ENCODE data around the gene ANGPTL8.

Gene ANGPTL8

GRCh38 chr19:11281356-11282049, 42.1 kb downstream of the ANGPTL8 start:
- ChIA-PET CTCF (interaction anchor here (1.0 to 2.1 kb wide), 2 partner anchors 12 to 201 kb away, joined by 4 to 7 read pairs; no protein-coding TSS in a partner anchor), POLR2A (no interaction called here)
- no peak for TF ChIP-seq CTCF (IDR thresholded peaks at IDR 0.05; ENCODE audit: control extremely low read depth, extremely low read depth, low read depth, missing control alignments)
- no peak for DNase-seq (ENCODE audit: extremely low spot score)

DNA sequence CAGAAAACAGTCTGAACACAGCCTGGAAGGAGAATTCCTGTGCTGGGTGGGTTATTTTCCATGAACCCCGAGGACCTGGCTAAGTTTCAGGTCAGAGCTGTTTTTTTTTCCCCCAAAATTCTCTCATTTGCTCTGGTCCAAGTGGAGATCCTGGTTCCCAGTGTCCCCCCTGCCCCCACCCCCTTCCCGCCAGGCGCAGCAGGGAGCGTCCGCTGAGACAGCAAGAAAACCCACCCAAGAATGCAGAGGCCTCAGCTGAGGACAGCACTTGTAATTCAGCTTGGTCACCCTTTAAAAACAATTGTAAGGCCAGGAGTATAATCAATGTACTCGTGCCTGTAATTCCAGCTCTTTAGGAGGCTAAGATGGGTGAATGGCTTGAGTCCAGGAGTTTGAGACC, 45.1 kb downstream of the ANGPTL8 start:
- ChIA-PET POLR2A (no interaction called here), CTCF (interaction anchor here (1.1 to 1.3 kb wide), 3 partner anchors 9 to 96 kb away, joined by 4 to 5 read pairs (median 4); no protein-coding TSS in a partner anchor)
- no peak for DNase-seq (ENCODE audit: extremely low spot score)

GRCh38 chr19:11286312-11286974, 47.0 kb downstream of the ANGPTL8 start:
- ChIA-PET CTCF (interaction anchor here (1.0 to 1.6 kb wide), 6 partner anchors 9 to 160 kb away, joined by 3 to 4 read pairs (median 4); partner anchors contain the start of gene TSPAN16), POLR2A (no interaction called here)
- TF ChIP-seq CTCF (IDR thresholded peaks at IDR 0.05; ENCODE audit: control extremely low read depth, extremely low read depth, low read depth, missing control alignments), result peak; percentile 18
- no peak for DNase-seq (ENCODE audit: extremely low spot score)

More for the DNA sequence above, 45.1 kb downstream of the ANGPTL8 start:
- TF ChIP-seq CTCF (IDR thresholded peaks at IDR 0.05; ENCODE audit: control extremely low read depth, extremely low read depth, low read depth, missing control alignments), result no peak

DNA sequence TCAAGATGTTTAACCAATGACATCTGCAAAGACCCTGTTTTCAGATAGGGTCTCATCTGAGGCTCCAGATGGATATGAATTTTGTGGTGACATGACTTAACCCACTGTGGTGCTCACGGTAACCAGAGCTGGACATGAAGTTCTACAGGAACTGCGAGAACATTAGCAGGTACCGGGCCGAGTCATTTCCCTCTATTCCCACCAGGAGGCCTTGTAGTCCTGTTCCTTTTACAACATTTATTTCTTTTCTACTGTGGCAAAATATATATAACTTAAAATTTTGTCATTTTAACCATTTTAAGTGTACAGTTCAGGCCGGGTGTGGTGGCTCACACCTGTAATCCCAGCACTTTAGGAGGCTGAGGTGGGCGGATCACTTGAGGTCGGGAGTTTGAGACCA, 48.9 kb downstream of the ANGPTL8 start:
- DNase-seq (ENCODE audit: extremely low spot score), result no peak
- peak; percentile 6 for TF ChIP-seq CTCF (IDR thresholded peaks at IDR 0.05; ENCODE audit: control extremely low read depth, extremely low read depth, low read depth, missing control alignments)
- POLR2A ChIA-PET, result no interaction called here
- CTCF ChIA-PET, result no interaction called here

DNA sequence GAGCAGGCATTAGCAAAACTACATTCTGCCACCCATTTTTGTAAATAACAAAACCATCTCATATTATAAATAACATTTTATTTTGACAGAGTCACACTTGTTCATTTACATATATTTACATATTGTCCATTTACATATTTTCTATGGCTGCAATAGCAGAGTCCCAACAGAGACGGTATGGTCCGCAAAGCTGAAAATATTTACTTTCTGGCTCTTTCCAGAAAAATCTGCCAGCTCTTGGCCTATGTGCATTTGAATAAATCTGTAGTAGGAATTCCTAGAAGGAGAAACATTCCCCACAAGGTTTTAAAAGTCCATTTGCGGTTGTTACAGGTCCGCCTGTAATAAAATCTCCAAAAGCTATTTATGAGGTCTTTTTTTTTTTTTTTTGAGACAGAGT, 50.8 kb downstream of the ANGPTL8 start:
- DNase-seq (ENCODE audit: extremely low spot score), result no peak
- ChIA-PET POLR2A (no interaction called here), CTCF (interaction anchor here (0.8 to 2.6 kb wide), 7 partner anchors 17 to 193 kb away, joined by 3 to 20 read pairs (median 4); no protein-coding TSS in a partner anchor)
- no peak for TF ChIP-seq CTCF (IDR thresholded peaks at IDR 0.05; ENCODE audit: control extremely low read depth, extremely low read depth, low read depth, missing control alignments)

- no peak for DNase-seq (ENCODE audit: extremely low spot score)
- CTCF ChIA-PET, result interaction anchor here (1.0 to 2.6 kb wide), 7 partner anchors 13 to 192 kb away, joined by 3 to 20 read pairs (median 4); no protein-coding TSS in a partner anchor
- POLR2A ChIA-PET, result no interaction called here
- no peak for TF ChIP-seq CTCF (IDR thresholded peaks at IDR 0.05; ENCODE audit: control extremely low read depth, extremely low read depth, low read depth, missing control alignments)
These were observed 52.0 kb downstream of the ANGPTL8 start for GRCh38 chr19:11291415-11291814.
